A549 (cell line): ENCODE data around the gene MUC16.

Experiments used
- CHD2 ChIP-seq: fragments of 150-350 bp; IDR thresholded peaks from 2 replicates; pipeline ENCODE4 v1.6.1; 2014; ENCODE audit warnings: low read length; ENCODE audit not compliant: partially characterized antibody
- CTCF ChIP-seq: fragments of >200 bp; sonication (Bioruptor Twin); formaldehyde crosslinking; IDR thresholded peaks from 3 replicates; pipeline ENCODE4 v1.5.1; 2016
- POLR2A ChIP-seq: IDR thresholded peaks from 2 replicates; pipeline ENCODE4 v1.6.1; 2012; ENCODE audit warnings: mild to moderate bottlenecking, low read length
- ZC3H11A ChIP-seq: fragments of 450-650 bp; IDR thresholded peaks from 2 replicates; pipeline ENCODE4 v1.6.1; 2014; ENCODE audit warnings: antibody characterized with exemption, mild to moderate bottlenecking

- TF ChIP-seq POLR2A (no peak), CHD2 (no peak), ZC3H11A (no peak), CTCF (no peak)
Observed at GRCh38 chr19:9032136-9032631, 22.0 kb upstream of the MUC16 start.
